SK-N-SH treated with all-trans-retinoic acid at 6 μM for 48 hours (cell line): Measurements from ENCODE around the gene SGK1.

ENCODE experiments used
- BACH2 ChIP-seq: fragments of 250-450 bp; sonication (Bioruptor Pico); IDR thresholded peaks from 2 replicates; pipeline ENCODE4 v1.9.0; 2021; ENCODE audit warnings: mild to moderate bottlenecking, borderline replicate concordance
- PATZ1 ChIP-seq: fragments of 250-450 bp; sonication (Bioruptor Pico); IDR thresholded peaks from 2 replicates; pipeline ENCODE4 v1.8.0; 2020; ENCODE audit warnings: mild to moderate bottlenecking, moderate library complexity, borderline replicate concordance
- POU6F1 ChIP-seq: fragments of 250-450 bp; sonication (Bioruptor Pico); IDR thresholded peaks from 2 replicates; pipeline ENCODE4 v1.8.0; 2021; ENCODE audit warnings: low read depth, mild to moderate bottlenecking, moderate library complexity, borderline replicate concordance
- TCF4 ChIP-seq: fragments of 250-450 bp; sonication (Bioruptor Pico); IDR thresholded peaks from 2 replicates; pipeline ENCODE4 v1.8.0; 2021; ENCODE audit warnings: mild to moderate bottlenecking, moderate library complexity, borderline replicate concordance
- ZC3H10 ChIP-seq: fragments of 250-450 bp; sonication (Bioruptor Pico); IDR thresholded peaks from 2 replicates; pipeline ENCODE4 v1.5.1; 2021; ENCODE audit warnings: mild to moderate bottlenecking, moderate library complexity
- ZFP30 ChIP-seq: fragments of 450-650 bp; formaldehyde crosslinking; IDR thresholded peaks from 2 replicates; pipeline ENCODE4 v1.5.0; 2022; ENCODE audit warnings: mild to moderate bottlenecking, moderate library complexity
- ZNF8 ChIP-seq: fragments of 450-650 bp; formaldehyde crosslinking; IDR thresholded peaks from 2 replicates; pipeline ENCODE4 v1.5.0; 2020; ENCODE audit warnings: mild to moderate bottlenecking, moderate library complexity

GRCh38 chr6:134138226-134138975, 179.5 kb downstream of the SGK1 start:
- TF ChIP-seq PATZ1 (CRISPR knock-in tag) = no peak
- no peak for TF ChIP-seq ZC3H10 (CRISPR knock-in tag)
- no peak for TF ChIP-seq TCF4 (CRISPR knock-in tag)
- TF ChIP-seq BACH2 = no peak
- TF ChIP-seq ZNF8 (CRISPR knock-in tag) = no peak
- TF ChIP-seq ZFP30 (CRISPR knock-in tag) = no peak
- no peak for TF ChIP-seq POU6F1
